GM23338 (cell line): ENCODE data around the gene FOXP1. TPM values are rescaled to one million over a fixed set of nuclear protein-coding genes. Genes with fewer than 3 reads are reported as not detected.

ENCODE experiments used
- ATAC-seq: fragments of 200-7000 bp; cut with Tn5 transposase; 3 replicates; pipeline ENCODE4 v1.9.1; 2020
- DNase-seq: peaks from one replicate; pipeline ENCODE4 v3.0.0-alpha.2; 2015; ENCODE audit warnings: low spot score
- H2AFZ ChIP-seq: fragments of 200-600 bp; sonication (generic); 2 replicates; pipeline ENCODE4 v1.8.0; 2016; ENCODE audit warnings: antibody characterized with exemption, mild to moderate bottlenecking, moderate library complexity
- H3F3A ChIP-seq: fragments of 200-600 bp; sonication (generic); replicated peaks from 2 replicates; pipeline ENCODE4 v1.8.0; 2017; ENCODE audit warnings: antibody characterized with exemption, mixed run types, low read depth
- H3K27ac ChIP-seq: fragments of 200-600 bp; sonication (generic); 2 replicates; pipeline ENCODE4 v1.6.1; 2016; ENCODE audit warnings: low read depth
- H3K27me3 ChIP-seq: fragments of 200-600 bp; sonication (generic); 2 replicates; pipeline ENCODE4 v1.8.0; 2016; ENCODE audit warnings: mild to moderate bottlenecking, mixed run types, moderate library complexity; ENCODE audit not compliant: insufficient read depth
- H3K36me3 ChIP-seq: fragments of 200-600 bp; sonication (generic); 2 replicates; pipeline ENCODE4 v1.8.0; 2016; ENCODE audit warnings: mild to moderate bottlenecking; ENCODE audit not compliant: insufficient read depth
- H3K4me1 ChIP-seq: fragments of 200-600 bp; sonication (generic); 2 replicates; pipeline ENCODE4 v1.8.0; 2016; ENCODE audit warnings: mild to moderate bottlenecking, moderate library complexity; ENCODE audit not compliant: insufficient read depth
- H3K4me2 ChIP-seq: fragments of 200-600 bp; sonication (generic); 2 replicates; pipeline ENCODE4 v1.7.1; 2017; ENCODE audit warnings: mixed run types
- H3K4me3 ChIP-seq: fragments of 200-600 bp; sonication (generic); 2 replicates; pipeline ENCODE4 v1.6.1; 2016; ENCODE audit warnings: mixed run types
- H3K79me2 ChIP-seq: fragments of 200-600 bp; sonication (generic); replicated peaks from 2 replicates; pipeline ENCODE4 v1.8.0; 2017; ENCODE audit warnings: mild to moderate bottlenecking; ENCODE audit not compliant: insufficient read depth
- H3K9me2 ChIP-seq: fragments of 200-600 bp; sonication (generic); 2 replicates; pipeline ENCODE4 v1.8.0; 2017; ENCODE audit not compliant: insufficient read depth
- H4K20me1 ChIP-seq: fragments of 200-600 bp; sonication (generic); replicated peaks from 2 replicates; pipeline ENCODE4 v1.8.0; 2017; ENCODE audit warnings: mild to moderate bottlenecking; ENCODE audit not compliant: insufficient read depth
- H3K27ac Mint-ChIP-seq: 2 replicates; pipeline ENCODE4 v1.8.0; 2020; ENCODE audit warnings: inconsistent platforms, mild to moderate bottlenecking, moderate library complexity, mixed read lengths
- H3K27me3 Mint-ChIP-seq: 3 replicates; pipeline ENCODE4 v1.8.0; 2022; ENCODE audit warnings: low read depth, mild to moderate bottlenecking, moderate library complexity, mixed read lengths, inconsistent platforms; ENCODE audit not compliant: insufficient read depth, poor library complexity
- H3K36me3 Mint-ChIP-seq: 3 replicates; pipeline ENCODE4 v1.8.0; 2021; ENCODE audit warnings: low read depth, mild to moderate bottlenecking, inconsistent platforms, moderate library complexity, mixed read lengths
- H3K4me1 Mint-ChIP-seq: 3 replicates; pipeline ENCODE4 v1.8.0; 2020; ENCODE audit warnings: mild to moderate bottlenecking, inconsistent platforms, mixed read lengths
- H3K4me3 Mint-ChIP-seq: 3 replicates; pipeline ENCODE4 v1.8.0; 2021; ENCODE audit warnings: moderate library complexity, mild to moderate bottlenecking, inconsistent platforms, mixed read lengths
- H3K9me3 Mint-ChIP-seq: 3 replicates; pipeline ENCODE4 v1.8.0; 2020; ENCODE audit warnings: moderate library complexity, mild to moderate bottlenecking, inconsistent platforms, mixed read lengths
- CREB1 ChIP-seq: fragments of 250-450 bp; sonication (Bioruptor Pico); IDR thresholded peaks from 2 replicates; pipeline ENCODE4 v1.5.0; 2020; ENCODE audit warnings: low read depth, mild to moderate bottlenecking, moderate library complexity
- EZH2 ChIP-seq: fragments of 200-600 bp; sonication (generic); IDR thresholded peaks from one replicate; pipeline ENCODE4 v1.8.0; 2017; ENCODE audit warnings: antibody characterized with exemption, mild to moderate bottlenecking, low read depth; ENCODE audit not compliant: unreplicated experiment
- EZH2phosphoT487 ChIP-seq: fragments of 200-600 bp; sonication (generic); IDR thresholded peaks from one replicate; pipeline ENCODE4 v1.8.1; 2018; ENCODE audit warnings: antibody characterized with exemption; ENCODE audit not compliant: unreplicated experiment
- JUNB ChIP-seq: IDR thresholded peaks from one replicate; pipeline ENCODE4 v1.6.1; 2016; ENCODE audit warnings: antibody characterized with exemption; ENCODE audit not compliant: unreplicated experiment
- NANOG ChIP-seq: IDR thresholded peaks from 2 replicates; pipeline ENCODE4 v1.6.1; 2016; ENCODE audit warnings: antibody characterized with exemption, borderline replicate concordance
- POLR2AphosphoS5 ChIP-seq: IDR thresholded peaks from 2 replicates; pipeline ENCODE4 v1.6.1; 2016; ENCODE audit warnings: antibody characterized with exemption, low read depth
- STAT1 ChIP-seq: IDR thresholded peaks from one replicate; pipeline ENCODE4 v1.6.1; 2016; ENCODE audit warnings: antibody characterized with exemption; ENCODE audit not compliant: unreplicated experiment
- ZNF114 ChIP-seq: fragments of 250-450 bp; sonication (Bioruptor Pico); IDR thresholded peaks from 2 replicates; pipeline ENCODE4 v1.5.0; 2020; ENCODE audit warnings: mild to moderate bottlenecking, moderate library complexity
- ZNF331 ChIP-seq: fragments of 250-450 bp; sonication (Bioruptor Pico); IDR thresholded peaks from 2 replicates; pipeline ENCODE4 v1.5.0; 2020; ENCODE audit warnings: low read depth, mild to moderate bottlenecking, moderate library complexity
- polyA plus RNA-seq: library from polyadenylated mRNA; unstranded; fragments of >200 nt; fragmentation: Nextera tagmentation; extraction: Ambion mirVana; gene quantifications from 2 replicates; pipeline ENCODE4 v1.2.1, GENCODE V29; 2016
- total RNA-seq: library from RNA; depleted of rRNA; stranded (reverse); fragments of >200 nt; shearing (Covaris generic); gene quantifications from 2 replicates; pipeline ENCODE4 v1.2.3, GENCODE V29; 2014
- TF ChIP-seq, protein P1 (sequence below): IDR thresholded peaks from one replicate; pipeline ENCODE4 v1.6.1; 2018; ENCODE audit warnings: antibody characterized with exemption; ENCODE audit not compliant: unreplicated experiment
- TF ChIP-seq, protein P2 (sequence below): IDR thresholded peaks from 2 replicates; pipeline ENCODE4 v1.6.1; 2016; ENCODE audit warnings: antibody characterized with exemption
- TF ChIP-seq, protein P3 (sequence below): fragments of 250-450 bp; sonication (Bioruptor Pico); IDR thresholded peaks from 2 replicates; pipeline ENCODE4 v1.5.0; 2020; ENCODE audit warnings: mild to moderate bottlenecking, moderate library complexity
- TF ChIP-seq, protein P4 (sequence below), 2 experiments: fragments of 200-600 bp in 1 of 2; sonication (generic) in 1 of 2; conservative IDR thresholded peaks; 2 replicates each; pipeline versions ENCODE4 v1.5.1 to v1.6.1; 2016 to 2017; ENCODE audit warnings: antibody characterized with exemption in 2 of 2, low read depth in 2 of 2, mild to moderate bottlenecking in 2 of 2, moderate library complexity in 1 of 2

FOXP1 gene
- total and polyA plus RNA-seq, 2 experiments from 2014 or later = 32.9 to 35.5 TPM

DNA sequence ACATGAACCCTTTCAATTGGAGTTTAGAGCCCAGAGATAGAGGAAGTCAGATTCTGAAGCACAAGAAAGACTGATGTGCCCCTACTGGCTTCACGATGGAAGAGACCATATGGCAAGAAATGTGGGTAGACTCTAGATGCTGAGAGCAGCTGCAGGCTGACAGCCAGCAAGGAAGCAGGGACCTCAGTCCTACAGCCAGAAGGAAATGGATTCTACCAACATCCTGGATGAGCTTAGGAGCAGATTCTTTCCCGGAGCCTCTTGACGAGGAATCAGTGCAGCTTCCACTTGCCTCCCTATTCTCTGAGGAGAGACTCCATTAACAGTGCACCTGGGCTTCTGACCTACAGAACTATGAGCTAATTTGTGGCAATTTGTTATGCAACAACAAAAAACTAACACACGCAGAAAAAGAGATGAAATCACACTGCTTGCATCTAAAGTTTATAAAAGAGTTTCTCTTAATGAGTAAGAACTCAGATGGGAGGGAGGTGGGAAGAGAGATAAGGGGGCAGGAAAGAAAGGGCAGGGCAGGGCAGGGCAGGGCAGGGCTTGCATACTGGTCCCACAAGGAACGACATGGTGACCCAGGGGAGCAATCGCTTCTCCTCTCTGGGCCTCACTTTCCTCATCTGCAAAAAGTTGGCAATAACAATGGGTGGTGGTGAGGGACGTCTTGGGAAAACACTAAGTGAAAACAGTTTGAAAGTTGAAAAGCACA lies 440.9 kb downstream of the FOXP1 start:
- Histone ChIP-seq H3F3A (no peaks in the 10 kb centered on the region), H3K4me1 (peaks cover 15% of the 10 kb centered on the region), H3K79me2 (no peaks in the 10 kb centered on the region), H3K4me3 (no peak overlapping the region), H4K20me1 (no peaks in the 10 kb centered on the region), H3K9me2 (no peaks in the 10 kb centered on the region), H3K27ac (no peak overlapping the region), H3K27me3 (no peaks in the 10 kb centered on the region), H2AFZ (no peak overlapping the region), H3K4me2 (no peak overlapping the region), H3K36me3 (no peaks in the 10 kb centered on the region)
- Mint-ChIP-seq H3K4me1 (peaks cover 40% of the 10 kb centered on the region), H3K4me3 (no peak overlapping the region; the same call in 2 of the 3 replicates), H3K27me3 (peaks cover 3% of the 10 kb centered on the region), H3K27ac (peak overlapping the region; percentile 68; the same call in 1 of the 2 replicates), H3K9me3 (no peaks in the 10 kb centered on the region), H3K36me3 (no peaks in the 10 kb centered on the region; the same call in 2 of the 3 replicates)
- ATAC-seq = peak; percentile 84
- DNase-seq = peak; percentile 81
- no peak for TF ChIP-seq POLR2AphosphoS5
- TF ChIP-seq EZH2phosphoT487 = no peak
- TF ChIP-seq, protein P1, sequence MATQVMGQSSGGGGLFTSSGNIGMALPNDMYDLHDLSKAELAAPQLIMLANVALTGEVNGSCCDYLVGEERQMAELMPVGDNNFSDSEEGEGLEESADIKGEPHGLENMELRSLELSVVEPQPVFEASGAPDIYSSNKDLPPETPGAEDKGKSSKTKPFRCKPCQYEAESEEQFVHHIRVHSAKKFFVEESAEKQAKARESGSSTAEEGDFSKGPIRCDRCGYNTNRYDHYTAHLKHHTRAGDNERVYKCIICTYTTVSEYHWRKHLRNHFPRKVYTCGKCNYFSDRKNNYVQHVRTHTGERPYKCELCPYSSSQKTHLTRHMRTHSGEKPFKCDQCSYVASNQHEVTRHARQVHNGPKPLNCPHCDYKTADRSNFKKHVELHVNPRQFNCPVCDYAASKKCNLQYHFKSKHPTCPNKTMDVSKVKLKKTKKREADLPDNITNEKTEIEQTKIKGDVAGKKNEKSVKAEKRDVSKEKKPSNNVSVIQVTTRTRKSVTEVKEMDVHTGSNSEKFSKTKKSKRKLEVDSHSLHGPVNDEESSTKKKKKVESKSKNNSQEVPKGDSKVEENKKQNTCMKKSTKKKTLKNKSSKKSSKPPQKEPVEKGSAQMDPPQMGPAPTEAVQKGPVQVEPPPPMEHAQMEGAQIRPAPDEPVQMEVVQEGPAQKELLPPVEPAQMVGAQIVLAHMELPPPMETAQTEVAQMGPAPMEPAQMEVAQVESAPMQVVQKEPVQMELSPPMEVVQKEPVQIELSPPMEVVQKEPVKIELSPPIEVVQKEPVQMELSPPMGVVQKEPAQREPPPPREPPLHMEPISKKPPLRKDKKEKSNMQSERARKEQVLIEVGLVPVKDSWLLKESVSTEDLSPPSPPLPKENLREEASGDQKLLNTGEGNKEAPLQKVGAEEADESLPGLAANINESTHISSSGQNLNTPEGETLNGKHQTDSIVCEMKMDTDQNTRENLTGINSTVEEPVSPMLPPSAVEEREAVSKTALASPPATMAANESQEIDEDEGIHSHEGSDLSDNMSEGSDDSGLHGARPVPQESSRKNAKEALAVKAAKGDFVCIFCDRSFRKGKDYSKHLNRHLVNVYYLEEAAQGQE = no peak
- TF ChIP-seq ZNF331 (CRISPR knock-in tag) = no peak
- no peak for TF ChIP-seq STAT1
- TF ChIP-seq, protein P2, sequence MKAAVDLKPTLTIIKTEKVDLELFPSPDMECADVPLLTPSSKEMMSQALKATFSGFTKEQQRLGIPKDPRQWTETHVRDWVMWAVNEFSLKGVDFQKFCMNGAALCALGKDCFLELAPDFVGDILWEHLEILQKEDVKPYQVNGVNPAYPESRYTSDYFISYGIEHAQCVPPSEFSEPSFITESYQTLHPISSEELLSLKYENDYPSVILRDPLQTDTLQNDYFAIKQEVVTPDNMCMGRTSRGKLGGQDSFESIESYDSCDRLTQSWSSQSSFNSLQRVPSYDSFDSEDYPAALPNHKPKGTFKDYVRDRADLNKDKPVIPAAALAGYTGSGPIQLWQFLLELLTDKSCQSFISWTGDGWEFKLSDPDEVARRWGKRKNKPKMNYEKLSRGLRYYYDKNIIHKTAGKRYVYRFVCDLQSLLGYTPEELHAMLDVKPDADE = no peak
- TF ChIP-seq NANOG = no peak
- TF ChIP-seq, protein P3, sequence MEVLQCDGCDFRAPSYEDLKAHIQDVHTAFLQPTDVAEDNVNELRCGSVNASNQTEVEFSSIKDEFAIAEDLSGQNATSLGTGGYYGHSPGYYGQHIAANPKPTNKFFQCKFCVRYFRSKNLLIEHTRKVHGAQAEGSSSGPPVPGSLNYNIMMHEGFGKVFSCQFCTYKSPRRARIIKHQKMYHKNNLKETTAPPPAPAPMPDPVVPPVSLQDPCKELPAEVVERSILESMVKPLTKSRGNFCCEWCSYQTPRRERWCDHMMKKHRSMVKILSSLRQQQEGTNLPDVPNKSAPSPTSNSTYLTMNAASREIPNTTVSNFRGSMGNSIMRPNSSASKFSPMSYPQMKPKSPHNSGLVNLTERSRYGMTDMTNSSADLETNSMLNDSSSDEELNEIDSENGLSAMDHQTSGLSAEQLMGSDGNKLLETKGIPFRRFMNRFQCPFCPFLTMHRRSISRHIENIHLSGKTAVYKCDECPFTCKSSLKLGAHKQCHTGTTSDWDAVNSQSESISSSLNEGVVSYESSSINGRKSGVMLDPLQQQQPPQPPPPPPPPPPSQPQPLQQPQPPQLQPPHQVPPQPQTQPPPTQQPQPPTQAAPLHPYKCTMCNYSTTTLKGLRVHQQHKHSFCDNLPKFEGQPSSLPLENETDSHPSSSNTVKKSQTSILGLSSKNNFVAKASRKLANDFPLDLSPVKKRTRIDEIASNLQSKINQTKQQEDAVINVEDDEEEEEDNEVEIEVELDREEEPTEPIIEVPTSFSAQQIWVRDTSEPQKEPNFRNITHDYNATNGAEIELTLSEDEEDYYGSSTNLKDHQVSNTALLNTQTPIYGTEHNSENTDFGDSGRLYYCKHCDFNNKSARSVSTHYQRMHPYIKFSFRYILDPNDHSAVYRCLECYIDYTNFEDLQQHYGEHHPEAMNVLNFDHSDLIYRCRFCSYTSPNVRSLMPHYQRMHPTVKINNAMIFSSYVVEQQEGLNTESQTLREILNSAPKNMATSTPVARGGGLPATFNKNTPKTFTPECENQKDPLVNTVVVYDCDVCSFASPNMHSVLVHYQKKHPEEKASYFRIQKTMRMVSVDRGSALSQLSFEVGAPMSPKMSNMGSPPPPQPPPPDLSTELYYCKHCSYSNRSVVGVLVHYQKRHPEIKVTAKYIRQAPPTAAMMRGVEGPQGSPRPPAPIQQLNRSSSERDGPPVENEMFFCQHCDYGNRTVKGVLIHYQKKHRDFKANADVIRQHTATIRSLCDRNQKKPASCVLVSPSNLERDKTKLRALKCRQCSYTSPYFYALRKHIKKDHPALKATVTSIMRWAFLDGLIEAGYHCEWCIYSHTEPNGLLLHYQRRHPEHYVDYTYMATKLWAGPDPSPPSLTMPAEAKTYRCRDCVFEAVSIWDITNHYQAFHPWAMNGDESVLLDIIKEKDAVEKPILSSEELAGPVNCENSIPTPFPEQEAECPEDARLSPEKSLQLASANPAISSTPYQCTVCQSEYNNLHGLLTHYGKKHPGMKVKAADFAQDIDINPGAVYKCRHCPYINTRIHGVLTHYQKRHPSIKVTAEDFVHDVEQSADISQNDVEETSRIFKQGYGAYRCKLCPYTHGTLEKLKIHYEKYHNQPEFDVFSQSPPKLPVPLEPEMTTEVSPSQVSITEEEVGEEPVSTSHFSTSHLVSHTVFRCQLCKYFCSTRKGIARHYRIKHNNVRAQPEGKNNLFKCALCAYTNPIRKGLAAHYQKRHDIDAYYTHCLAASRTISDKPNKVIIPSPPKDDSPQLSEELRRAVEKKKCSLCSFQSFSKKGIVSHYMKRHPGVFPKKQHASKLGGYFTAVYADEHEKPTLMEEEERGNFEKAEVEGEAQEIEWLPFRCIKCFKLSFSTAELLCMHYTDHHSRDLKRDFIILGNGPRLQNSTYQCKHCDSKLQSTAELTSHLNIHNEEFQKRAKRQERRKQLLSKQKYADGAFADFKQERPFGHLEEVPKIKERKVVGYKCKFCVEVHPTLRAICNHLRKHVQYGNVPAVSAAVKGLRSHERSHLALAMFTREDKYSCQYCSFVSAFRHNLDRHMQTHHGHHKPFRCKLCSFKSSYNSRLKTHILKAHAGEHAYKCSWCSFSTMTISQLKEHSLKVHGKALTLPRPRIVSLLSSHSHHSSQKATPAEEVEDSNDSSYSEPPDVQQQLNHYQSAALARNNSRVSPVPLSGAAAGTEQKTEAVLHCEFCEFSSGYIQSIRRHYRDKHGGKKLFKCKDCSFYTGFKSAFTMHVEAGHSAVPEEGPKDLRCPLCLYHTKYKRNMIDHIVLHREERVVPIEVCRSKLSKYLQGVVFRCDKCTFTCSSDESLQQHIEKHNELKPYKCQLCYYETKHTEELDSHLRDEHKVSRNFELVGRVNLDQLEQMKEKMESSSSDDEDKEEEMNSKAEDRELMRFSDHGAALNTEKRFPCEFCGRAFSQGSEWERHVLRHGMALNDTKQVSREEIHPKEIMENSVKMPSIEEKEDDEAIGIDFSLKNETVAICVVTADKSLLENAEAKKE (CRISPR knock-in tag) = no peak
- TF ChIP-seq CREB1 = no peak
- TF ChIP-seq EZH2 = no peak
- no peak for TF ChIP-seq ZNF114 (CRISPR knock-in tag)
- TF ChIP-seq, protein P4, sequence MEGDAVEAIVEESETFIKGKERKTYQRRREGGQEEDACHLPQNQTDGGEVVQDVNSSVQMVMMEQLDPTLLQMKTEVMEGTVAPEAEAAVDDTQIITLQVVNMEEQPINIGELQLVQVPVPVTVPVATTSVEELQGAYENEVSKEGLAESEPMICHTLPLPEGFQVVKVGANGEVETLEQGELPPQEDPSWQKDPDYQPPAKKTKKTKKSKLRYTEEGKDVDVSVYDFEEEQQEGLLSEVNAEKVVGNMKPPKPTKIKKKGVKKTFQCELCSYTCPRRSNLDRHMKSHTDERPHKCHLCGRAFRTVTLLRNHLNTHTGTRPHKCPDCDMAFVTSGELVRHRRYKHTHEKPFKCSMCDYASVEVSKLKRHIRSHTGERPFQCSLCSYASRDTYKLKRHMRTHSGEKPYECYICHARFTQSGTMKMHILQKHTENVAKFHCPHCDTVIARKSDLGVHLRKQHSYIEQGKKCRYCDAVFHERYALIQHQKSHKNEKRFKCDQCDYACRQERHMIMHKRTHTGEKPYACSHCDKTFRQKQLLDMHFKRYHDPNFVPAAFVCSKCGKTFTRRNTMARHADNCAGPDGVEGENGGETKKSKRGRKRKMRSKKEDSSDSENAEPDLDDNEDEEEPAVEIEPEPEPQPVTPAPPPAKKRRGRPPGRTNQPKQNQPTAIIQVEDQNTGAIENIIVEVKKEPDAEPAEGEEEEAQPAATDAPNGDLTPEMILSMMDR (conservative IDR thresholded peaks at IDR 0.05; ENCODE audit: low read depth in 2 of 2) = no peak
- no peak for TF ChIP-seq JUNB
